HG03060 (cell line): ENCODE measurements around the gene ENPP1.

ENCODE experiments used
- ATAC-seq: cut with Tn5 transposase; IDR thresholded peaks from one replicate; pipeline ENCODE4 v1.9.1; 2021; ENCODE audit warnings: low read depth, moderate number of reproducible peaks; ENCODE audit not compliant: unreplicated experiment

The ENPP1 gene

GRCh38 chr6:131807644-131808459, at the start of gene ENPP1:
Gene ENPP1 (plus strand): TSS chr6:131808020. CDS start chr6:131808036, 16 bp downstream.
- ATAC-seq: no peak

GRCh38 chr6:131758920-131759319, 48.9 kb upstream of the ENPP1 start:
- no peak for ATAC-seq

- no peak for ATAC-seq
These were observed 46.6 kb upstream of the ENPP1 start for GRCh38 chr6:131761060-131761761.

- no peak for ATAC-seq
These were observed 46.1 kb upstream of the ENPP1 start for GRCh38 chr6:131761762-131762067.

DNA sequence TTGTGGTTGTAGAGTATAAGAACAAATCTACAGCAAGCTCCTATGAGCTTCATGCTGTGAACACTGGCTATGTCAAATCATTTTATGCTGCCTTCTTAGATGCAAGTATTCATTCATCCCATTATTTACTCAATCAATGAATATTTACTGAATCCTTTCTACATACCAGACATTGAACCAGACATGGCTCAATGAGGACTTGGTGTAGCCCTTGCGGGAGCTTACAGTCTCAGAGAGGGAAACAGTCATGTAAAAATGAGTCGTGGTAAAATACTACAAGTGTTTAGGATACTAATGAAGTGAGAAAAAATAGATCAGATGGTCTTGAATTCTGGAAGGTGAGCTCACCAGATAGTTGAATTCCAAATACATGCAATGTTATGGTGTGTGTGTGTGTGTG, 44.8 kb upstream of the ENPP1 start:
- no peak for ATAC-seq

DNA sequence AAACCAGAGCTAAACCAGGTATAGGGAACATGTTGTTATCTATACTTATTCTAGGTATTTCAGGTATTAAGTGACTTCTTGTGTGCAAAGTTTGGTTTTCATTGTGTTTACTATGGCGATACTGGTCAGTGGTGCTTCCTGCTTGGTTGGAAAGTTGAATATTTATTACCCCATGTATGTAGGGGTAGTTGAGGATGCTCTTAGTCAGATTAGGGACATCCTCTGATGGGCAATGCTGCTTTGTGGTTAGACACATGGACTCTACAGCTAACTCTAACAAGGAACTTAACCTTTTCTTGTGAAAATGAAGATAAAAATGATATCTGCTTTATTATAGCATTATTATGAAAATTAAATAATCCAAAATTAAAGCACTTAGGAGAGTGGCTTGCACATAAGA, 44.1 kb upstream of the ENPP1 start:
- no peak for ATAC-seq

GRCh38 chr6:131764350-131764749, 43.5 kb upstream of the ENPP1 start:
- no peak for ATAC-seq

DNA sequence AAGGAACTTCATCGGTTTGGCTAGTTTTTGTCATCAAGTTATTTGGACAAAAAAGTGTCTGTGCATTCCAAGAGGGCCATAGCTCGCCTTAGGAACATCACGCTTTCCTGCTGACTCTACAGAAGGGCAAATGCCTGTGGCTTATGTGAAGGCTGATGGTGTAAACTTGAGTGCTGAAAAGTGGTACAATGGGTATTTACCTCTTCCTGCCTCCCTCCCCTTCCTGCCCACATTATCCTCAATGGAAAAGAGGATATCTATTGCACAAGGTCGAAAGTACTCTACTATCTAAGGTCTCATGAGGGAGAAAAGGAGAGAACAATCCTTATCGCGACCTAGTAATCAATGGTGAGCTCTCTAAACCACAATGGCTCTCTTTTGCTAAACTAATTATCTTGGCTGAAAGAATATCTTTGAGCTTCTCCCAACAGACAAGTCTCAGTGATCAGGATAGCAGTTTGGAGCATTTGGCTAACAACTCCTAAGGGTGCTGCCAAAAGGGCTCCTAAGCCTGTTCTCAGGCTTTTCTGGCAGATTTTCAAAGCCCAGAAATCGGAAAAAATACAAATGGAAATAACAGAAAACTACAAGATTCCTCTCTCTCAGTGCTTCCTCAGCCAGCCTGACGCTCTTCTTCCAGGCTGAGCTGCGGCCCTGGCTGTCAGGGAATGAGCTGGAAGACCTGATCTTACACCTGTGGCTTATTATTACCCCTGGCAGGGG, 42.6 kb upstream of the ENPP1 start:
- no peak for ATAC-seq

- ATAC-seq: no peak
These were observed 42.0 kb upstream of the ENPP1 start for GRCh38 chr6:131765804-131766135.

GRCh38 chr6:131766631-131767030, 41.2 kb upstream of the ENPP1 start:
- no peak for ATAC-seq

- ATAC-seq: no peak
These were observed 38.9 kb upstream of the ENPP1 start for GRCh38 chr6:131768964-131769363.

DNA sequence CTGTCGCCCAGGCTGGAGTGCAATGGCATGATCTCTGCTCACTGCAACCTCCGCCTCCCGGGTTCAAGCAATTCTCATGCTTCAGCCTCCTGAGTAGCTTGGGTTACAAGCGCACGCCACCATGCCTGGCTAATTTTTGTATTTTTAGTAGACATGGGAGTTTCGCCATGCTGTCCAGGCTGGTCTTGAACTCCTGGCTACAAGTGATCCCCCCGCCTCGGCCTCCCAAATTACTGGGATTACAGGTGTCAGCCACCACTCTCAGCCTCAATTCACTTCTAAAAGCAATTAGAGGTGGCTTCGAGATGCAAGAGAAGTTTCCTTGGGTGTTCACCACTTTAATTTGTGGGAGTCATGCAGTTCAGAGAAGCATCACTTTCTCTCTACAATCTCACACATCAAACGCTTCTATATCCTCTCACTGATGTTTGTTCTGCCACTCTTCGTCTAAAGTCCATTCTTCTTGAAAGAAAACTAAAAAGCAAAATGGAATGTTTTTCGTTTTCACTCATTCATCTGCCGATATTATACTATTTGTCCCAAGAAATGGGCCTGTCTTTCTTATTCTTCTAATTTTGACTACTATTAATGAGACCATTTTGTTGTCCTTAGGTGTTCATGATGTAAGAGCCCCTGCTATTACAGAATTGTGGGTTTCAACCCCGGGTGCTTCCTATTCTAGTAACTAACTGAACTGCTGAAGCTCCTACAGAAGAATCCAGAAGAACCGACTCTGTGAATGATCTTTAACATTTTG, 38.3 kb upstream of the ENPP1 start:
- no peak for ATAC-seq

DNA sequence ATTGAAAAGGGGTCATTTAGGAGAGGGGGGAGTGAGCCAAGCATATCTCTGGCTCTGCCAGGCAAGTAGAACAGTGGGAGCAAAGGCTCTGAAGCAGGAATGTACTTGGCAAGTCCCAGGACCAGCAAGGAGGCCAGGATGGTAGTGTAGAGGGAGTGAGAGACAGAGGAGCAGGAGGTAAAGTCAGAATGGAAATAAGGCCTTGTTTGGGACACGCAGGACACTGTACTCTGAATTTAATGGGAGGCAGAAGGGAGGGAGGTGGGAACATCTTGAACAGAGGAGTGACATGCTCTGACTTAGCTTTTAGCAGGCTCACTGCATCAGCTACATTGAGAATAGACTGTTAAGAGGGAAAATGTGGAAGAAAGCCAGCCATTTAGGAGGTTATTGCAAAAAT, 37.0 kb upstream of the ENPP1 start:
- ATAC-seq: no peak

DNA sequence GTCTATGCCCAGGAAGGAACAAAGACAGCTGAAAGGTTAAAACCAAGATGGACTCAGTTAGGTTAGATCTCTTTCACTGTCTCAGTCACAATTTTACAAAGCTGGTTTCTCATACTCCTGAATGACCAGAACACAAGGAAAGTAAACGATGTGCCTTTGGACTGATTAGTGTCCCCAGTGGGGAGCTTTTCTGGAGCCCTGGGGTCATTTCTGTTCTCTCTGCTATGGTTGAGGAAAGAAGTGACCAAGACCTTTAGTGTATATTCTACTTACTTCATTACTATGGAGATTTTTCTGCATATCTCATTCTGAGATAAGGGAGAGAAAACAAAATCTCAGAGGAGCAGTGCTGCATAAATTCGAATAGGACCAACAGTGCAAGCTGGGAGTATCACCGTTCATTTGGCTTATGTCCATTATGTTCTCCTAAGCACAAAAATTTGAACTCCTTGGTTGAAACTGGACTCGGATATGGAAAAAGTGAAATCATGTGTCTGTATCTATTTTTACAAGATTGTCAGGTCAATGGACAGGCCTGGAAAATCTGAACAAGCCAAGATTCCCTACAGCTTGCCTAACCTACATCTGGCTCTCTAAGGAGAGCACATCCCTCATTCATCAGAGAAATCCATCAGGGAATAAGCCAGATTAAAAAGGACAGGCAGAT, 34.4 kb upstream of the ENPP1 start:
- no peak for ATAC-seq

- ATAC-seq: no peak
These were observed 31.9 kb upstream of the ENPP1 start for GRCh38 chr6:131775886-131776285.

GRCh38 chr6:131776985-131777384, 30.8 kb upstream of the ENPP1 start:
- ATAC-seq: no peak

- no peak for ATAC-seq
These were observed 29.7 kb upstream of the ENPP1 start for GRCh38 chr6:131778169-131778568.

DNA sequence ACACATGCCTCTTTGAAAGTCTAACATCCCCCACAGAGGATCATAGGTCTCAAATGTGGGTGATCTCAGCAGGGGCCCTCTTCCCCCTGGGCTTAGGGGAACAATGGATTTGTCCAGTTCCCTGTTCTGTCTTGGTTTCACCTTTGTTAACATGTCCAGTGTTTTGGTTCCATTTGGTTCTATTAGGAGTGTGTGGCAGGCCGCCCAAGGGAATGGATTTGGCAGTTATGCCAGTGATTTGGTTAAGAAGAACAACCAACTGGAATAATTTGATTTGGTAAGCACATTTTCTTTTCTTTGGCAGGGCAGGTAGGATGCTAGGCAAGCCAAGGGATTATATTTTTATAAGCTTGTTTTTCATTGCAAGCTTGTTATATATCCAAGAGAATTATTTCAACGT, 28.5 kb upstream of the ENPP1 start:
- no peak for ATAC-seq

DNA sequence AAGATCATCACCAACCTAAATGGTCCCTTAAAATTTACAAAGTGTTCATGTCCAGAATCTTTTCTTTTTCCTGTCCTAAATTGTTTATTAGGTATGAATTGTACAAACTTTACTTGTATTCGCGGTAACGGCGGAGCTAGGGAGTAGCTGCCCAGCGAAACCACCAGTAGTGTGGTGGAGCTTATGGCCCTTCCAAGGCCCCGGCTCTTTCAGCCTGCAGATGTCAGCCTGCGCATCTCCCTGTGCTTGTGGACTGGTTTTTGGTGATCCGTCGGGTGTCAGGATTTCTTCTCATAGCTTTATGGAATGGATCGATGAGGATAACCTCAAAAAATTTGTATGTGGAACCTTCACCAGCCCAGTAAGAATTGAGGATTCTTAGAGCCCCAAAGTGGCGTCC, 27.2 kb upstream of the ENPP1 start:
- no peak for ATAC-seq

DNA sequence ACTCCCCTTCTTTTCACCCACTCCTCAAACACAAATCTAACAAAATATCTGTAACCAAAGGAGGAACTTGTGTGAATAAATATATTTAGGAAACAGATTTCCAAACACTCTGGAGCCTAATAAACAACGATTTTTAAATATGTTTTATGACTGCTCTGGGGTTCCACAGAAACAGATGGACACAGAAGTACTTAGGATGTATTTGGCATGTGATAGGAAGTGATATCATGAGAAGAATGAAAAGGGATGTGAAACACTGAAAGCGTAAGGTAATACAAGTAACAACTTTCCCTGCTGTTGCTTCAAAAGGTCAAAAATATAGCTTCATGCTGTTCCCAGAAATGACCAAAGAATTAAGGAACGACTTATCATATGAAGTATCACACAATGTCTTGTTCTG, 26.1 kb upstream of the ENPP1 start:
- ATAC-seq: no peak
